GM04503 (cell line): Measurements from ENCODE around the gene TTC28.

Experiments
- DNase-seq: peaks from one replicate; pipeline ENCODE4 v3.0.0-alpha.2; 2012; ENCODE audit warnings: low read depth

Gene TTC28

DNA sequence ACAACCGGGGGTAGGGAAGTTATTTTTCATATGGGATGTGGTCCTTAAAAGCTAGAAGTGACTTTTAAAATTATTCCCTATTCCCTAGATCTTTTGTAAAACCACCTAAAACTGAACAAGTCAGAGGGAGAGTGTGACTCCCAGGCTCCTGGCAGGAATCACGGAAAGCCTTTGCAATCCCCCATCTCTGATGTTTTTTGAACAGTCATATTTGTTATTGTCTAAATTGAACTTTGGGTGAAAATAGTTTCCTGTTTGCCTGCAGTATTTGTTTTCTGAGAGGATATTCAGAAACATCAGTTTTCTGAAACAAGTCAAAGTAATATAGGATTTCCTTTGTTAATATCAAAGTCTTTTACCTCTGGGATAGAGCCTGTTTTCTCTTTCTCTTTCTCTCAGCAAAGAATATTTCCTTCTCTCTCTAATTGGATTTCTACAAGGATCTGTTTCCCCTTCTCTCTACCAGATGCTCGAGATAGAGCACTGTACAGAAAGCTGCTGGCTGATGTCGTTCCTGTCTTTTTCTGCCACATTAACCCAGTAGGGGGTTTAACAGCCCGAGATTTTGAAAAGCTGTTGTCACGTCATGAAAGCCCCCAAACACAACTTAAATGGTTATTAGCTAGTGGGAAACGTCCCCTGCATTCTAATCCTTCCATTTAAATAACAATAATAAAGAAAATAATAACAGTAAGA is 628.4 kb downstream of the TTC28 start:
- DNase-seq: no peak

DNA sequence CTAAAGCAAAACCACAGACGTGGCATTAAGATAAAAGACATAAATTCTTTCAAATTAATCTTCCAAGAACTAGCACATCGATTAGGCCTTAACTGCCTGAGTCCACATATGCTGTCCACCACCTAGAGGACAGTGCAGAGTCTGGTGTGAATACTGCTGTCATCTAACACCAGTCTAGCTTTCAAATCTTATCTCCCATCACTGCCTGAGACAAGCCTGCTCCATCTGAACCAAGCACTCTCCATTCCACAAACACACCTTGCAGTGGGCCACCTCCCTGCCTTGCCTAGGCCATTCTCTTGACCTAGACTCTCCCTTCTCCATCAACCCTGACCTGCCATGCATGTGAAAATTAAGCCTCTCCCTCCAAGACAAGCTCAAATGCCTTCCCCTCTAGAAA is 631.1 kb downstream of the TTC28 start:
- DNase-seq: no peak

DNA sequence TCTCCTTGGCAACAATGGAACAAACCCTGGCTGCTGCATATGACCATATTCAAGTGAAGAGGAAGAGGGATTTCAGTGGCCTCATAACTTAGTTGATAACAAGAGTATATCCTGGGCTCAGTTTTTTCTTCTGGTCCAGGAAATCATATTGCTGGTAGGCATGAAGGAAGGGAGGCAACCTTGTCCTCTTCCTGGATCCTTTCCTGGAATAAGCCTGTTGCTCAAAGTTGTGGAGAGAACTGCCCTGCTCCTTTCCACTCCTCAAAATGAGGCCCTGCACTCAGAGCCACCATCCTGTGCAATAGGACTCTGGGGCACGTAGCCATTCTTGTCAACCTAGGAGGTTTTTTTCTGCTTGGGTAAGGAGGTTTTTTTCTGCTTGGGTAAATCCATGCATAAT is 631.9 kb downstream of the TTC28 start:
- no peak for DNase-seq

DNA sequence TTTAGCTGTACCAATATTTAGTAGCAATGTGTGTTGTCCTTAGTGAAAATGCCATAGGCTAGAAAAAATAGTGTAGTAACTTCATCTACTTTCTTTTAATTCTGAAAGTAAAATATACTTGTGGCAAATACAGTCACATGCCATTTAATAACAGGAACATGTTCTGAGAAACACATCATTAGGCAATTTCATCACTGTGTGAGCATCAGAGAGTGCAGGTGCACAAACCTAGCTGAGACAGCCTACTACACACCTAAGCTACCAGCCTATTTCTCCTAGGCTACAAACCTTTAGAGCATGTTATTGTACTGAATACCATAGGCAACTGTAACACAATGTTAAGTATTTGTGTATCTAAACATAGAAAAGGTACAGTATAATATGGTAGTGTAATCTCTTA is 633.5 kb downstream of the TTC28 start:
- no peak for DNase-seq

DNA sequence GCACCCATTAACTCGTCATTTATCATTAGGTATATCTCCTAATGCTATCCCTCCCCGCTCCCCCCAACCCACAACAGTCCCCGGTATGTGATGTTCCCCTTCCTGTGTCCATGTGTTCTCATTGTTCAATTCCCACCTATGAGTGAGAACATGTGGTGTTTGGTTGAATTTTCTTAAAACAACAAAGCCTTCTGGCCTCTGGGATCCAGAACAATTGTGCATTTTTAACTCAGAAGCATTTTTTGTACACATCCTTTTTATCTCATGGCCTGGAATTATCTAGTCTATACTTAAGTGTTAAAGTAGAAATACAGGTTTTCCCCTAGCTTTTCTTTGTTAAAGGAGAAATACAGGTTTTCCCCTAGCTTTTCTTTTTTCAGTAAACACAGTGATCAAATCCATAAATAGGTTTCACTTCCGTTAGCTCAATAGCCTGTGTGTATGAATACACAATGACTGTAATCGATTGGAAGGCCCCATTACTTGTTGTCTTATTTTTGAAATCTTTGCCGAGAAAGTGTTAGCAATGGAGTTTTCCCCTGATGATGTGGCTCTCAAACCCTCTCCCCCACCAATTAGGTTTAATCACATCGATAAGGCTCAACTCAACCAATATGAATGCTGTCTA is 635.0 kb downstream of the TTC28 start:
- no peak for DNase-seq

DNA sequence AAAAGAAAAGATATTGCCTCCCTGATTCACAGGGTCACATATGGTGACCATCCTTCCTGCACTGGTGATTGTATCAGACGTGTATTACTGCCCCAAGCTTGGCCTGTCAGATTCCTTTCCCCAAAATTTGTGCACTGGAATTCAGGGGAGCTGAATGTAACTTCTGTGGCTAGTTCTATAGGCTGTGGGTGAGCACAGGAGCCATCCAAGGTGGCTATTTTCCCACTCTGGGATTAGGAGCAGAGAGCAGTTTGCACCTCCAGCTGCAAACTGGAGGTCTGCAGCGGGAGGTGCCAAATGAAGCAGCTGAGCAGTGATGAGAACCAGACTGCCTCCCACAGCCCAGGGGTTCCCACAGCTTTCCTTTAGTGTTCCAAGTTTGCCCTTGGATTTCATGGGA is 636.4 kb downstream of the TTC28 start:
- no peak for DNase-seq

DNA sequence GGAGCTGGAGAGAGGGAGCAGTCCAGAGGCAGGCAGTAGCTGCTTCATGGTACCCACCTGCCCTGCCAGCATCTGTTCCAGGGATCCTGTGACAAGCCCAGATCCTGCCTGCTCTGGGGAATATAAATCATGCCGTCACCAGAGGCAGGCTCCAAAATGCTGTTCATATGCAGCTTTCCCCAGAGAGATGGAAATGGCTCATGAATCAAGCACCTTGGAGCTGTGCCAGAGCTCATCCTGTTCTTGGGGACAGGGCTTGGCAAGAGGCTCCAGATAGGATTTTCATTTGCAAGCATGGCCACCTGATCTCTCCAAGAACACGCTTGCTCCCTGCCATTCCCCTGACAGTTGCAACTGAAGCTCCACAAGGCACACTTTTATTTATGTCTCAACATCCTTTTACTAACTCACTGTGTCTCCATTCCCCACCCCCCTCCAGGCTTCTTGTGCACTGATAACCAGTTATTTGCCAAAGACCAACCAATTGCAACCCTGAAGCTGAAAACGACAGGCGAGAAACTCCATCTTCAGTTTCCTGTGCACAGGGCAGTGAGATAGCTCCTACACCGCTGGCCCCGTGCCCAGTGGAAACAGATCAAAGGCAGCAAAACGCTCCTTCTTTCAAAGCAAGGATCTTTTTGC is 644.8 kb downstream of the TTC28 start:
- no peak for DNase-seq

DNA sequence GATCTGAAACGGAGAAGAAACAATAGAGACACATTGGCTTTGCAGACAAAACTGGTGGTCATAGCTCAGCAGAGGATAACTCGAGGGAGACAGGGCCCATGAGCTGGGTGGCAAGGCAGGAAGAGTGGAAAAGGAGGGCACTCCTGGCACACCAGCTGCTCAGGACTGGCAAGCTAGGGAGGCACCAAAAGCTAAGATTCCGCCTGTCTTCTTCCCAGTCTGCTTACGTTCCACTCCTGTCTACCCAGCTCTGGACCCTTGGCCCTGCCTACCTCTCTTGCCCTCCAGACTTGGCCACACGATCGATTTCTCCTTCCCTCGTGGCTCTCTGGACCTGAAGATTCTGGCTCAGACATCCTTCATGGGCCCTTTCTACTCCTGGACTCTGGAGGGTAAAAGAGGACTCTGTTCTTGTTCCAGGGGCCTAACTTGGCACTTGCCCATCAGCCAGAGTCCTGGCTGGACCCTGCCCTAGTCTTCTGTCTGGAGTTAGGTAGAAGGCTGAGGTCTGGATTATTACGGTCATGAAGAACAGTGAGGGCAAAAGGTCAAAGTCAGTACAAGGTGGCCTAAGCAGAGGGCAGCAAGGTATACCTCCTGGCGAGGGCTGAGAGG is 645.4 kb downstream of the TTC28 start:
- no peak for DNase-seq

DNA sequence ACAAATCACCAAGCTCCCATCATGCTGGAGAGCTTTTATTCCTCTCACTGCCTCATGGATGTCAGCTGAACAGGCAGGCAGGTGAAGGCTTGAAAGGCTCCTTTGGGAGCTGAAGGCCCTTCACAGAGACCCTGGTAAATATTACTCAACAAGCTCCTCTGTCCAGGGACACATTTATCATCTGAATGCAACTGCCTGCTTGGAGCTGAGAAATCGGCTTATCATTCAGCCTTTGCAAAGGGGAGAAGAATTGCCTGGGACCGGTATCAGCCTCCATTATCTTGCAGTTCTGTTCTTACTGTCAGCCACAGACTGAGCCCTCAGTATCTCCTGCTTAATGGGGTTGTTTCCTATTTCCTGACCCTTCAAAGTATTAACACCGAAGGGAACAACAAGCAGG is 646.8 kb downstream of the TTC28 start:
- DNase-seq: no peak

DNA sequence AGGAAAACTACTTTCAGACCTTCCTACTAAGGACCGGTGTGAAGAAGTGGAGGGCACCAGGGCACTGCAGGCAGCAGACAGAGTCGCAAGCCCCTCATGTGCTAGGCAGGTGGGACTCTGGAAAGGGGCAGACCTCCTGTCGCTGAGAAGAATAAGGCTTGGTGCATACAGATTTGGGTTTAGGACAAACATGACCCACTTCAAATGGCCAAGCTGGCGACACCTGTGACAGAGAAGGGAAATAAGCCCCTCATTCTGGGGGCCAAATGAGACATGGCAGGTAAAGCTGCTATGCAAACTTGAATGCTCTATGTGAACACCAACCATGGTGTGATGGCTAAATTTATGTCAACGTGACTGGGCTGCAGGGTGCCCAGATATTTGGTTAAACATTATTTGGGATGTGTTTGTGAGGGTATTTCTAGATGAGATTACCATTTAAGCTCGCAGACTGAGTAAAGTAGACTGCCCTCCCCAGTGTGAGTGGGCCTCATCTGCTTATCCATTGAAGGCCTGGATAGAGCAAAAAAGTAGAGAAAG is 648.2 kb downstream of the TTC28 start:
- no peak for DNase-seq

DNA sequence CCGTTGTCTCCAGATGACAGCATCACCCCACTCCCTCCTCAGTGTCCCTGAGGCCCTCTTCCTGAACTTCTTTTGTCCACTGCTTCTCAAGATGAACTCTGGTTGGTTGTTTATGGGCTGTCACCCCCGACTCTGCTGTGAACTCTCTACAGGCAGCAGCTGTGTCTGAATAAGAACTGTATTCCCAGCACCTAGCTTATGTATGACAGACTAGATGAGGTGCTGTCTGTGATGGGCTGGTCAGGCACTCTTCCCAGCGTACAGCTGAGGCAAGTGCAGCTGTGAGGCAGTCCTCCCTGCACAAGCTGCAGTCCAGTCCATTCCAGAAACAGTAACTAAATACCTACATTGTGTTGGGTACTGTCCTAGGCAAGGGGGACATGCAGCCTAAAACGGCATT is 649.2 kb downstream of the TTC28 start:
- DNase-seq: no peak

DNA sequence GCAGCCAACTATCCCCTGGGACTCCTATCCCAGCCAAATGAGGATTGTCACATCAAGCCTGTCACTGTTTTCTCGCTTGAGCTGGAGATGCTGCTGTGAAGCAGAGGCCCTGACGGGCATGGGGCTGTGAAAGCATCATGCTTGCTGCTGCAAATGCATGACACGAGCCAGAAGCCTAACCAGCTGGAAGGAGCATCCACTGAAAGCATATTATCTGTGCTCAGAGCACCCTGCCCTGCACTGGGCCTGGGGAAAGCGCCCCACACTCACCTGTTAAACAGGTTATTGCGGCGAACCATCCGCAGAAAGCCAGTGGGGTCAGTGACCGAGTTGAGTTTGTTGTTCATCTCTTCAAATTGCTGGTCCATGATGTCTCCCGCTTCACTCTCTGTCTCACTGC is 649.7 kb downstream of the TTC28 start:
- no peak for DNase-seq

DNA sequence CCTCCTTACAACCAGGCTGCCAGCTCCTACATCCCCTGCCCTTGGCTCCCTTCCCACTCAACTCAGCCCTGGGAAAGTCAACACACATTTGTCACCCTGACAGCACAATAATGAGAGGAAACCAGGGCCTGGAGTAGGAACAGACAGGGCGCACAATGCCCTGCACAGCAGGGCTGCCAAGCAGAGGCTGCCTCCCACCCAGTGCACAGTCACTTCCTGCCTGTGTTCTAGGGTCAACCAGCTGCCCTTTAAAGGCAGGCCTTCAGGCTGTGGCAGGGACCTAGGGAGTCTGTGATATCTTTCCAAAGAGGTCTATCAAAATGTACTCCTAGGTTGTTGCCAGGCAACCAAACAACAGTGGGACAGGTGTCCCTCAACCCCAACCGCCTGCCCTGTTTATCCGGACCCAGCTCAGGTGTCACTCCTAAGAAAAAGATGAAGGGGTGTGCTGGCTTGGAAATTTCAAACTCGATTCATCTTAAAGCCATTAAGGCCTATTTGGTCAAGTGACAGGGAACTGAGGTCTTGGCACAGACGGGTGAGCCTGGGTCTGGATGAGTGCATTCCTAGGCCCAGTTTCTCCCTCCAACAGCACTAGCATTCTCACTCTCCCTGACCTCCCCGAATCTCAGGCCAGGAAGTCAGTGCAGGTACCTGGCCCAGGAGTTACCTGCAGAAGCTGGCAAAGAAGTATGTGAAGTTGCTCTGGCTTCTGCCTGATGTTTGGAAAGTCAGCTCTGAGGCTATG is 650.3 kb downstream of the TTC28 start:
- DNase-seq: no peak

DNA sequence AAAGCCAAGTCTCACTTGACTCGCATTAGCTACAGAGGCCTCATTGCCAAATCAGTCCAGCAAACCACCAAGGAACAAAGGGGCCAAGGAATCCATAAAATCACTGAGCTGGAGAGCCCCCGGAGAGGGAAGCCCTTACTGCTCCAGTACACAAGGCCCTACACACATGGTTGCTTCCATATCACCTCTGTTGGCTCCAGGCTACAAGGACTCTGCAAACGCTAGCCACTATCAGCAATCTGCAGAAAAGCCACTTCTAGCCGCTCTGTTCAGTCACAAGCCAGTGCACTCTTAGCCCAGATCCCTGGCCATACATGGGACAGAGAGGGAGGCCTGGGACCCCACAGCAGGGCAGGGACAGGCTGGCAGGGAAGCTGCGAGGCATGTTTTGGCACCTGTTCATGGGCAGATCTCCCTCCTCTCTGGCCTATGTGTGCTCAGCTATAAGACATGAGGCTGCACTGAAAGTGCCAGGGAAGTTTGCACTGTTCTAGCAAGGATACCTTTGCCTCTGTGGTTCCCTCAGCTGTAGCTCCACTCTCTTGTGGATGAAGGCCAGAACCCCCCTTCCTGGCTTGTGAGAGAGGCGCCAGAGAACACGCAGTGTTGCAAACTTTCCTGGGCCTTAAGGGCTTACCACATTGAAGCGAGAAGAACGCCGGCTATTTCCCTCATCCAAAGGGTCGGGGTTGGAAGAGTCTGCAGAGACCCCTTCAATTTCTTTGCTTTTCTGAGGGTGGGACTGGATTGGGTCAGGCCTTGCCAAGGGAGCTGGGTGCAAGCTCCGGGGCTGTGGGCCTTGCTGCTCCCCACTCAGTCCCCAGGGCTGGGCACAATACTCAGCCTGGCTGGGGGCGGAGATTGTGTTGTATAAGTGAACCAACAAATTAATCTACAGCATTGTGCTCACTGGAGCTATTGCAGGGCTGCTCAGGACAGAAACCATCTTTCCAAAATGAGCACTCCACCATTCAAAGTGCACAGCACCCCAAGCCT is 651.9 kb downstream of the TTC28 start:
- DNase-seq: no peak

DNA sequence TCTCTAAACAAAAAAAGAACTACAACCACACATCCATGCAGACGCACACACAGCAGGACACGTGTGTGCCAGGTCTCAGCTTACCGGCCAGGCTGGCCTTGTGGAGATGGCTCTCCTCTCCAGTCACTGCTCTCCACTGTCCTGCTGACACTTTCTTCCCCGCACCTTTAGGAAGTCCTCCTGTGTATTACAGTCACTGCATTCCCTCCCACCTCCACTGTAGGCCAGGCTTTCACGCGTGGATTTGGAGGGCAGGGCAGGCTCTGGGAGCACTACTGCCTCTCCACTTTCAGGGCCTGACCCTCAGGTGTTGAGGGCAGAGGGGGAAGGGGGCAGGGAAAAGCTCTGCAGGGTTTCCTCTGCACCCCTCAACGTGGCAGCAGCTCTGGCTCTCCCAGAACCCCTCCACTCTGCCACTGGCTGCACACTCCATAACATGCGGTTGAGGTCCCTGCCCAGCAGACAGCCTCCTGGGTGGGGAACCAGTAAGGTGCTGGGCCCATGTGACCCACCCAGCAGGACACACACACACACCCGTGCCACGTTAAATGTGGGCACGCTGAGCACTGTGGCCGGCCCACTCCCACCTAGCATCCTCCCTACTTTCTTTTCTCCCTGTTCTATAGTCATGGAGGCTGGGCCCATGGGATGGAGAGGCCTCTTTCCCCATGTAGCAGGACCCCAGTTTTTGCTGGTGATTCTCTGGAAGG is 653.6 kb downstream of the TTC28 start:
- no peak for DNase-seq

DNA sequence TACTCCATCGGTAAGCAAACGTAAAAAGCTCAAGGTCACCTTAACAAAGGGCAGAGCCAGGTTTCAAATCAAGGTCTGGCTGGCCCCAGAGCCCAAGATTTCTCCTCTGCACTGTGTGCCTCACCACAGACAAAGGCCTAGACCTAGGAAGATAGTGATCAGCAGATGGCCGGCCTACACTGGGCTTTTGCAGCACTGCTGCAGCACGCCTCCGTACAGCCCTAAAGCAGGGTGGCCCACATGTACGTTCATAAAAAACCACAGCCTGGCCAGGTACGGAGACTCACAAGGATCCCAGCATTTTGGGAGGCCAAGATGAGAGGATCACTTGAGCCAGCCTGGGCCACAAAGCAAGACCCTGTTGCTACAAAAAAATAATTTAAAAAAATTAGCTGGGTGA is 654.3 kb downstream of the TTC28 start:
- DNase-seq: no peak

DNA sequence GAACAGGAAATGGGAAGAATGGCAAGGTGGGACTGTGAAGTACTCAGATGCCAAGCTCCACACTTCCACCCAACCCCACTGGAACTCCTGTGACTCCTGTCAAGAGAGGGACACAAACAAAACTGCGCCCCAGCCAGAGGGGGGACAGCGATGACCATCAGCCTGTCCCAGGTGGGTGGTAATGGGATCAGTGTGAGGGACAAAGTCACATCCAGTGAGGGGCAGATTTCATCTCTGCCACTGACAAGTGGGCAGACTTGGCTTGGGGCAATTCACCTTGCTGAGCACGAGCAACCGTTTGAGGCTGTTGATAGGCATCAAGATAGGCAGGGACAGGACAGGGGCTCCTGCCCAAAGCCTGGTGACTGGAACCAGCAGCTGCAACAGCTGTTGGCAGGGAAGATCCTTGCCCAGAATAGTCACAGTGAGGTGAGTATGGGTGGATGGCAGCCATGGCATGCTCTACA is 655.2 kb downstream of the TTC28 start:
- DNase-seq: no peak

DNA sequence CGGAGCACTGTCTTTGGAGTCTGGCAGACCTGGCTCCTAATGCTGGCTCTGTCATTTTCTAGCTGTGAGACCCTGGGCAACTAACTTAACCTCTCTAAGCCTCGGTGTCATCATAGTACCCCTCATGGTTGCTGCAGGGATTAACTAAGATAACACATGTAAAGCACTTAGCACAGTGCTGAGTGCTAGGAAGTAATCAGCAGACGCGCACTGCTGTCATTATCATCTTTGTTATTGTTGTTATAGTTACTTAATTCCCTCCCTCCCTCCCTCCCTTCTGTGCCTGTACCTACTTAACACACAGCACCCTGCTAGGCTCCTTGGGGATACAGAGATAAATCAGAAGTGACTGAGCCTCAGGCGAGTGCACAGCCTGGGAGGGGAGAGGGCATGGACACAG is 655.9 kb downstream of the TTC28 start:
- no peak for DNase-seq

DNA sequence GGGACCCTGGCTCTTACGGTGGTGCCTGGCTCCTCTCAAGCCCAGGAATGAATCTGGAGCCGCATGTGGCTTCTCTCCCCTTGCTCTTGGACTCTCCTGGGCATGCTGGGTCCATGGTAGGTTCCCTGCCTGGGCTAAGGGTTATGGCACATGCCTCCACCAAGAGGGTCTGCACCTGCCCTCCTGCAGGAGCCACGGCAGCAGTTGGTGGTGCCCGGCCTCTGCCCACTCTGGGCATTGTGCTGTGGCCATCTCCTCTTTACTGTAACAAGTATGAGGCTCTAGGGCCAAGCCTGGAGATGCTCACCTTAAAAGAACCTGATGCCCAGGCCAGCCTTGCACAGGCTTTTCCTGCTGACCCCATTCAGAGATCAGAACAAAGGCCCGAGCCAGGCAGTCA is 656.6 kb downstream of the TTC28 start:
- no peak for DNase-seq

DNA sequence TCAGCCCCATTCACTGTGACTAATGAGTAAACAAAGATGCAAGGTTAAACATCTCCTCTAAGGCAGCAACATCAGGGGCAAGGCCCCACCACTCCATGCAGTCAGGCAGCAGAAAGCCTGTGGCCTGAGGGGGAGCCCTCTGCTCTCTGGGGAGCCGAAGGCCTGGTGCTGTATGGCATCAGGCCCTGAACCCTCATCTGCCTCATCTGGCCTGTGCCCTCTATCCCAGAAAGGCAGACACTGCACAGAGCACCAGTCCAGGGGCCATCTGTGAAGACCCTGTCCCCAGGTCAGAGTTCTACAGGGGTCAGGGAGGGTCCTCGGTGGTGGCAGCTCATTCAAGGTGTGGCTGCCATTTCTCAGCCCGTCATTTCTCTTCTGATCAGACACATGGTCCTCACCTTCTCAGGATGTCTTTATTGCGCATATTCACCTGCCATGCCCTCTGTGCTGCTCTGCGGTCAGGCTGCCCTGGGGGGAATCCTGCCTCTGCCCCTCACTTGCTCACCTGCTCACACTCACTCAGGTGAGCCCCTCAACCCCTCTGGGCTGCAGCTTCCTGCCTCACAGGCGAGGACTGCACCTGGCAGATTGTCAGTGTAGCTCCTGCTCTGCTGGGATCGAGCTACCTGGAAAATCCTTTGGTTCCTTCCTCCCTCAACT is 657.5 kb downstream of the TTC28 start:
- no peak for DNase-seq
